GM21515 (cell line): ENCODE data around the gene SMAD6.

Source experiments
- ATAC-seq: cut with Tn5 transposase; IDR thresholded peaks from one replicate; pipeline ENCODE4 v1.9.1; 2021; ENCODE audit not compliant: unreplicated experiment

Gene SMAD6

GRCh38 chr15:66739287-66739686, 37.3 kb downstream of the SMAD6 start:
- no peak for ATAC-seq

DNA sequence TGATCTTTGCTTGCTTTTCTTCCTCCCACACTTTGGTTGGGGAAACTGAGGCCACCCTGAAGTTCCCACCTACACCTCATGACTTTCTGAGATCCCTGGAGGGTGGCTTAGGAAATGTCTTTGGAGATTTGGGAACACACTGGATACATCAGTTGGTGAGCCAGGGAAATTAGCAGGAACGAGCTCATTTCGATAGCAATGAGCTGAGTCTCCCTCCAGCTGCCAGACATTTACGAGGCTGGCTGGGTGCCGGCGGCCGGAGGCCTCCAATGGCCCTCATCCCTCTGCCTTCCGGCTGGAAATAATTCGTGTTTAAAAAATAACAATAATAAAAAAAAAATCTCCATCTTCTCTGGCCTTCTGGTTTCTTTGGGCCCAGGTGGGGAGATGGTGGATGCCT, 38.8 kb downstream of the SMAD6 start:
- ATAC-seq = no peak

DNA sequence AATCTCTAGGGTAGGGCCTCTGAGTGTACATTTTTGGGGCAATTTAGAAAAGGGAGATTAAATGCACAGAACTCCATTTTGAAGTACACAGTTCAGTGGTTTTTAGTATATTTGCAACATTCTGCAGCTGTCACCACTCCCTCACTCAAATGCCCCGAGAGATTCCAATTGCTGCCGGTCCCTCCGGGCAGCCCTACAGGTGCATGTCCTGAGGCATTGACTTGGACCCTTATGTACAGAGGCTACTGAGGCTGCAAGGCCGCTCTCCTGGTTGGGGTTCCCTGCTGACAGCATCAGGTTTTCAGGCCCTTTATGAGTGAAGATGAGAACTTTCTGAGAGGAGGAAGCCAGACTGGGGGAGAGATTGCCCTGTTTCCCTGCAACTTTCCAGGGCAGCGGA, 39.6 kb downstream of the SMAD6 start:
- ATAC-seq = no peak

DNA sequence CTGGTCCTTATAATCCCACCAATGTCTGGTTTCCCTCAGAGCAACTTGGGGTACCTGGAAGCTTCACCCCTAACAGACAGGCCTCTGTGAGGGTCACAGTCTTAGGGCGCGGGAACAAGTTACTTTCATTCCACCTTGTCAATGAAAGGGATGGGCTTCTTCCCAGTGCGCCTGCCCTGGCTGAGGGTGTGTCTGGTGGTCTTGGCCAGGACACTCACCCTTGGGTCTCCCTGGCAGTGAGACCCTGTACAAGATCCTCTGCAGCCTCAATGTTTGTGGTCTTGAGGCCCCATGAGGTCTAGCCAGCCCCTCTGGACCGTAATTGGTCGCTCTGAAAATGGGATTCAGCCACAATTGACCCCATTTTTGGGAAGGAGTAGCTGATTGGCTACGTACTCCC, 40.2 kb downstream of the SMAD6 start:
- no peak for ATAC-seq

DNA sequence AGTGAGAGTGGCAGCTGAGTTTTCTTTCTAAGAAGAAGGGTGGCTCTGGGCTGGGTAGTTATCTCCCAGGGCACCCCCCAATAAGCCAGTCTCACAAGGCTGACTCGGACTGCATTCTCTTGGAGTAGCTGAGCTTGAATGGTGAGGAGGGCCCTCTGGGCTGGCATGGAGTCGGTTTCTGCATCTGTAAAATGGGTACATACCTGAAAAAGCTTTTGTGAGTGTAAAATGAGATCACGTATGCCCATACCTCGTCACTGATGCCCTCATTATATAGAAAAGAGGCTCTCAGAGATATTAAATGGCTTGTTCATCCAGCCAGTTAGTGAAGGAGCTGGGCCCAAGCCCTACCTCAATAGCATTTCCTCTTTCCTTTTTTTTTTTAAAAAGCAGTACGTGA, 41.2 kb downstream of the SMAD6 start:
- no peak for ATAC-seq

- ATAC-seq = no peak
These were observed 41.9 kb downstream of the SMAD6 start for GRCh38 chr15:66743703-66744536.

- ATAC-seq = no peak
These were observed 42.7 kb downstream of the SMAD6 start for GRCh38 chr15:66744610-66745279.

DNA sequence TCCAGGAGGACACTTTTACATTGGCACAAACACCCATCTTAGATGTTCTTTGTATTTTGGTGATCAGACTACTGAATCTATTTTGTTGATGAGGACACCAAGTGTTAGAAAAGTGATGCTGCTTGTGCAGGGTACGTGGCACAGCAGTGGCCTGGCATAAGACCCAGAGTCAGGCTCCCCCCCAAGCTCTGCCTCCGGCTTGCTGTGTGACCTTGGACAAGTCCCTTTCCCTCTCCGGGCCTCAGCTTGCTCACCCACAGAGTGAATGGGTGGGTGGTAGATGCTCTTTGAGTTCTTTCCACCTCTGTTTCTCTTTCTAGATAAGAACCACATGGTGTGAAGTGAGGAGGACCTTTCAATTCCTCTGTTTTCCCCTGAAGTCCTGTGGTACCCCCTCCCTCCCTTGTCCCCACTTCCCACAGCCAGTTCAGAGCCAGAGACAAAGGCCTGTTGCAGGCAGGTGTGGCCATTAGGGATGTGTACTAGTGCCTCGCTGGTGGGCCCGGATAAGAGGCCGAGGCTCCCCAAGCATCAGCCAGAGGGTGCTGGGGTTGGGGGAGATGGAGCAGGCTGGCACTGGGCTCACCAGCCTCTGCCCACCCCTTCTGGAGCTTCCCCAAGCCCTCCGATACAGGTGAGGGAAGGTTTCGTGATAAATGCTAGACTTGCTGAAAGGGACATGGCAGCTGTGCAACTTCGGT, 43.6 kb downstream of the SMAD6 start:
- no peak for ATAC-seq

DNA sequence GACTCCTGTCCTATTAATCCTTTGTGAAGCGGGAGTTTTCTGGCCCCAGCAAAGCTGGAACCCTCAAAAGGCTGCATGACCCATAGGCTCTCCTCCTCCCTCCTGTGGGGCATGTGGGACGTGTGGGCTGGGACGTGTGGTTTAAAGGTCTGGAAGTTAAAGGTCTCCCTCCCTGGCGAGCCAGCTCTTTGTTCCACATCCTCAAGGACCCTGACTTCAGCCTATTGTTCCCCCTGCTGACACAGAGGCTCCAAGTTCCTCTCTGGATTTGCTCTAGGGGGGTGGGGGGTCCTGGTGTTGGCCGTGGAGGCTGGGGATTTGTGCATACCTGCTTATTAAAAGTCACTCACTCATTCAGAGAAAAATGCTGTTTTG, 44.2 kb downstream of the SMAD6 start:
- no peak for ATAC-seq

DNA sequence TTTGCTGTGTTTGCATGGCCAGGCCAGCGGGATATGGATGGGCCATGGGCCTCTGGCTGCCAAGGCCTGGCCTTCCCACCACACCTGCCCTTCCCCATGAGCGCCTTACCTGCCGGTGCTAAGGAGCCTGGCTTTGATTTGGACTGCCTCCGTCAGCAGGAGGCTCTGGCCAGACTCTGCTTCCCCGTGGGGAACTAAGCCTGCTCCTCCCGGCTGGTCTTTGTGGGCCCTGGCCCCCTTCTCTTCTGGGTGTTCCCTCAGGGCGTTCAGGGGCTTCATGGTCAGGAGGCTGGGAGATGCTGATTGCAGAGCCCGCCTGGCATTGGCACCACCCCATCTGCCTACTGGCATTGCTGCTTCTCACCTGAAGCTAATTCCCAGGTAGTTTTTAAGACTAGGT, 45.2 kb downstream of the SMAD6 start:
- ATAC-seq = no peak

GRCh38 chr15:66747886-66748707, 46.1 kb downstream of the SMAD6 start:
- ATAC-seq = no peak

DNA sequence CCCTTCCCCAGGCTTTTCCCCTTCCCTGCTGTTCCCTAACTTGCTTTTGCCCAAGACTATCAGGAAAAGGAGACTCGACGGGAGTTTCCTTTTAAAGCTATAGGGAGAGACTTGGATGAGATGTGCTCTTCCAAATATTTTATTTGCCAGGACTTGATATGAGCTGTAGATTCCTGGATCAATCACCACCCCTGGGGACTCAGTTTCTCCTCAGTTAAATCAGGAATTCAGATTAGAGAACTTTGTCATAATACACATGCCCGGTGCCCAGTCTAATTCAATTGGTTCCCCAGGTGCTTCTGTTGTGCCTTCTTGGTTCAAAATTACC, 46.6 kb downstream of the SMAD6 start:
- ATAC-seq = no peak

GRCh38 chr15:66749841-66750575, 48.0 kb downstream of the SMAD6 start:
- ATAC-seq = no peak

GRCh38 chr15:66750609-66751008, 48.6 kb downstream of the SMAD6 start:
- ATAC-seq = no peak

DNA sequence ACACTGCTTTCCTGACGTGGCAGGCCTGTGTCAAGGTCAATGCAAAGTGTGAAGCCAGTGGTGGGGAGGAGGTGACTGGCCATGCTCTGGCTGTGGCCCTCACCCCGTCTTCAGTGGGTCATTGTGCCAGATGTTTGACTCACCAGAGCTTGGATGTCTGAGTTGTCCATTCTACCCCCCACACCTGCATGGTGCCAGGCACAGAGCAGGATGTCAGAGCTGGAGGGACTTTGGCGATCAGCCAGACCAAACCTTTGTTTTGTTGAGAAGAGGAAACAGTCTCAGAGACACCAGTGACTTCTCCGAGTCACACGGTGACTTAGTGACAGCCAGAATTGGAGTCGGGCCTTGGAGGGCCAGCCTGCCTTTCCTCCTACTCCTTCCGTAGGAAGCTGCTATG, 49.5 kb downstream of the SMAD6 start:
- ATAC-seq = no peak

DNA sequence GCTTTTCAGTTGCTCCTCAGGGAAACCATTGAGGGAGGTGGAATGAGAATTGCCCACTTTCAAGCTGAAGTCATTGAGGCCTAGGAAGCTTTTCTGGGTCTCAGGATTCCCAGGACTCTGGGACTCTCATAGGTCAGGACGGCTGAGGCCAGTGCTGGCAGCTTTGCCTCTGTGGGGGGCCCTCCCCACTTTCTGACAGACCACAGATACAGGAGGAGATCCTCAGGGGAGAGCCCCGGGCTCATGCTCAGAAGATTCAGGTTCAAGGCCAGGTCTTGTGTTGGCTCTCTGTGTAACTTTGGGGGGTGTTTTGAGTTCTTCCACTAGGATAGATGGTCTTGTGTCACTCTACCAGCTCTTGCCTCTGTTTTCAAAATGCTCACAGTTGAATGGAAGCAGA, 50.0 kb downstream of the SMAD6 start:
- ATAC-seq = no peak

GRCh38 chr15:66753687-66754377, 51.8 kb downstream of the SMAD6 start:
- ATAC-seq = no peak

- no peak for ATAC-seq
These were observed 52.8 kb downstream of the SMAD6 start for GRCh38 chr15:66754789-66755188.

- no peak for ATAC-seq
These were observed 53.4 kb downstream of the SMAD6 start for GRCh38 chr15:66755298-66756068.
